ENCODE measurements around the gene CYP2U1.

GRCh38 chr4:107897823-107898222 lies 33.5 kb upstream of the CYP2U1 start:
- TF ChIP-seq CTCF (IDR thresholded peaks at IDR 0.05) (no peak), USF2 (IDR thresholded peaks at IDR 0.05; ENCODE audit: borderline replicate concordance, low read depth, low read length) (no peak), RAD21 (IDR thresholded peaks at IDR 0.05; ENCODE audit: low read length) (no peak), MAX (IDR thresholded peaks at IDR 0.05; ENCODE audit: low read depth) (no peak)
